H1 (cell line): ENCODE data around the gene MAPKAP1. TPM values are rescaled to one million over a fixed set of nuclear protein-coding genes. Genes with fewer than 3 reads are reported as not detected.

ENCODE experiments used
- RFX5 ChIP-seq: IDR thresholded peaks from 2 replicates; pipeline ENCODE4 v1.6.1; 2011; ENCODE audit warnings: low read depth, low read length, improper control_type of control experiment, borderline replicate concordance
- polyA plus RNA-seq, 7 experiments: library from polyadenylated mRNA; depleted of rRNA in 3 of 7; stranded (reverse) in 5 of 7; unstranded in 2 of 7; fragments of >200 nt in 5 of 7; fragments of 200-250 nt in 2 of 7; gene quantifications; 1 replicate in 5 of 7; 2 replicates in 1 of 7; 4 replicates in 1 of 7; pipeline versions ENCODE4 v1.2.1 to v1.2.3, GENCODE V29; 2011 to 2013; ENCODE audit warnings: missing spikeins in 2 of 7, mixed read lengths in 2 of 7
- total RNA-seq: library from RNA; stranded (reverse); fragmentation: NEBNext Ultra II Directional; extraction: Animal tissue kit (Norgen Biotek cat#: 25700); gene quantifications from 2 replicates; pipeline ENCODE4 v1.2.1, GENCODE V29; 2021

The MAPKAP1 gene
- total and polyA plus RNA-seq, 2 of the 8 experiments (the other 6 are each of a cell fraction or from before 2014, with no cell fraction given), result 79.2 to 140 TPM

- no peak for TF ChIP-seq RFX5
Observed at GRCh38 chr9:125649315-125649714, 57.7 kb downstream of the MAPKAP1 start (continued).
